HUDEP-2 (cell line): ENCODE measurements around the gene SMTNL1.

Source experiments
- DNase-seq, 76 experiments: peaks; one replicate each; lab custom pipeline; 2025; ENCODE audit not compliant: unreplicated experiment in 76 of 76; lab: John Stamatoyannopoulos, UW

SMTNL1 gene

GRCh38 chr11:57543593-57543992, 6.2 kb downstream of the SMTNL1 start:
- DNase-seq: no peak

GRCh38 chr11:57544566-57544965, 7.2 kb downstream of the SMTNL1 start:
- DNase-seq: no peak

- no peak for DNase-seq
These were observed 8.5 kb downstream of the SMTNL1 start for GRCh38 chr11:57545883-57546282.

- no peak for DNase-seq
These were observed 9.1 kb downstream of the SMTNL1 start for GRCh38 chr11:57546451-57546850.

- DNase-seq: peak in 9 of 76 experiments; percentile 4 to 40 (median 18)
These were observed 9.6 kb downstream of the SMTNL1 start for GRCh38 chr11:57546869-57547475.

- no peak for DNase-seq
These were observed 10.5 kb downstream of the SMTNL1 start for GRCh38 chr11:57547854-57548377.

- no peak for DNase-seq
These were observed 12.6 kb downstream of the SMTNL1 start for GRCh38 chr11:57549983-57550382.

- no peak for DNase-seq
These were observed 14.5 kb downstream of the SMTNL1 start for GRCh38 chr11:57551941-57552340.

- DNase-seq: no peak
These were observed 15.1 kb downstream of the SMTNL1 start for GRCh38 chr11:57552479-57552878.

GRCh38 chr11:57555393-57555792, 18.0 kb downstream of the SMTNL1 start:
- no peak for DNase-seq

- DNase-seq: no peak
These were observed 18.6 kb downstream of the SMTNL1 start for GRCh38 chr11:57556041-57556440.

- no peak for DNase-seq
These were observed 22.8 kb downstream of the SMTNL1 start for GRCh38 chr11:57560146-57560545.

- no peak for DNase-seq
These were observed 25.2 kb downstream of the SMTNL1 start for GRCh38 chr11:57562596-57562995.

- DNase-seq: peak in 18 of 76 experiments; percentile 4 to 54 (median 20)
These were observed 28.9 kb downstream of the SMTNL1 start for GRCh38 chr11:57566005-57566904.

- peak in 1 of 76 experiments; percentile 20 for DNase-seq
These were observed 29.6 kb downstream of the SMTNL1 start for GRCh38 chr11:57566905-57567514.

GRCh38 chr11:57567515-57568329, 30.3 kb downstream of the SMTNL1 start, which contains the start of gene UBE2L6:
Gene UBE2L6, minus strand, starts transcription at chr11:57567672. Its CDS starts 61 bp downstream, at chr11:57567611.
- DNase-seq: peak in 58 of 76 experiments; percentile 7 to 85 (median 46)

GRCh38 chr11:57568330-57568766, 31.0 kb downstream of the SMTNL1 start:
- DNase-seq: peak in 52 of 76 experiments; percentile 6 to 89 (median 68)

GRCh38 chr11:57571606-57572005, 34.2 kb downstream of the SMTNL1 start:
- DNase-seq: no peak

- no peak for DNase-seq
These were observed 36.7 kb downstream of the SMTNL1 start for GRCh38 chr11:57574061-57574460.

- DNase-seq: no peak
These were observed 46.9 kb downstream of the SMTNL1 start for GRCh38 chr11:57584341-57584740.
